Activated naive CD8-positive, alpha-beta T cell (primary cell): ENCODE data around the gene CAPN15.

Experiments
- H3K27ac Mint-ChIP-seq: one replicate; pipeline ENCODE4 v1.8.0; 2021; ENCODE audit warnings: mixed read lengths
- H3K27me3 Mint-ChIP-seq: one replicate; pipeline ENCODE4 v1.8.0; 2021; ENCODE audit warnings: mixed read lengths
- H3K36me3 Mint-ChIP-seq: one replicate; pipeline ENCODE4 v1.8.0; 2021; ENCODE audit warnings: mixed read lengths
- H3K4me1 Mint-ChIP-seq: one replicate; pipeline ENCODE4 v1.8.0; 2021; ENCODE audit warnings: low read depth, mixed read lengths
- H3K4me3 Mint-ChIP-seq: one replicate; pipeline ENCODE4 v1.8.0; 2021; ENCODE audit warnings: mild to moderate bottlenecking, mixed read lengths
- H3K9me3 Mint-ChIP-seq: one replicate; pipeline ENCODE4 v1.8.0; 2021; ENCODE audit warnings: low read depth, mixed read lengths

The CAPN15 gene

DNA sequence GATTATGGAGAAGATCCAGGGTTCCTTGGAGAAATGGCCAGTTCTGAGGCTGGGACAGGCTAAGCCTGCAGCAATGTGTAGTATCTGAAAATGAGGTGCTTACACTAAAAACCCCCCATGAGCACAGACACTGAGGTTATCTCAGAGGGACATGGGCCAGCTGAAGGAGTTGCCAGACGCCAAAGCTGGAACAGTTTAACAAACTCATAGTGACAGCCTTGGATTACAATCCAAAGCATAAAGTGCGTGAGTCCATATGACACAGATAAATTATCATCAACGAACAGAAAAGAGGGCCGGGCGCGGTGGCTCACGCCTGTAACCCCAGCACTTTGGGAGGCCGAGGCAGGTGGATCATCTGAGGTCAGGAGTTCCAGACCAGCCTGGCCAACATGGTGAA lies 11.2 kb upstream of the CAPN15 start:
- no peaks in the 10 kb centered on the region for H3K9me3 Mint-ChIP-seq
- no peaks in the 10 kb centered on the region for H3K36me3 Mint-ChIP-seq
- no peaks in the 10 kb centered on the region for H3K4me1 Mint-ChIP-seq
- no peaks in the 10 kb centered on the region for H3K27me3 Mint-ChIP-seq
- H3K27ac Mint-ChIP-seq, result no peak overlapping the region
- H3K4me3 Mint-ChIP-seq, result no peak overlapping the region

DNA sequence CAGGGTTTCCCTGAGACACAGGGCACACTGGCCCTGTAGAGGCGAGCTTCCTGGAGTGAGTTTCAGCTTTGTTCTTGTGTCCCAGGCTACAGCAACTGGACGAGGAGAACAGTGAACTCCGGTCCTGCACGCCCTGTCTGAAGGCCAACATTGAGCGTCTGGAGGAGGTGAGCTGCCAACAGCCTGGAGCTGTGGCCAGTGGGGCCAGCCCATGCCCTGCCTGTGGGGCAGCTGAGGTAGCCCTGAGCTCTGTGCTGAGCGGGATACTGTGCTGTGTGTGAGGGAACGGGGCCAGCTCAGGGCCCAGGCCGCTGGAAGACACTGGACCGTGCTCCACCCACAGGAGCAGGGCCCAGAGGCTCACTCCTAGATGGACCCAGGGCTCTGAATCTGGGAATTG lies 8.7 kb upstream of the CAPN15 start:
- Mint-ChIP-seq H3K9me3 (no peaks in the 10 kb centered on the region), H3K27me3 (no peaks in the 10 kb centered on the region), H3K36me3 (no peaks in the 10 kb centered on the region), H3K4me1 (no peaks in the 10 kb centered on the region), H3K4me3 (no peak overlapping the region), H3K27ac (no peak overlapping the region)

DNA sequence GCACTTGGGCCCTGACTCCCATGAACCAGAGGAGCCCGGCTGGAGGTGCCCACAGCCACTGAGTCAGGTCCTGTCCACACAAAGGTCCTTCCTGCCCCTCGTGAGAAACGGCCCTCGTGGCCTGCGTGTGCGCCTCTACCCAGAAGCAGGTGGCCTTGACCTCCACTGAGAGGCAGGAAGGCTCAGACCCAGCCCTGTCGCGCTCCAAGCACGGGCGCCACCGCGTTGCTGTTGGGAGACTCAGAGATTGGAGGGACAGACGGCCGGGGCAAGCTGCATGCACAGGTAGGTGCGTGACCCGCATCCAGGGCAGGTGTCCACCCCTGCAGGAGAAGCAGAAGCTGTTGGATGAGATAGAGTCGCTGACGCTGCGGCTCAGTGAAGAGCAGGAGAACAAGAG lies 8.1 kb upstream of the CAPN15 start:
- Mint-ChIP-seq H3K4me3 (no peak overlapping the region), H3K36me3 (no peaks in the 10 kb centered on the region), H3K9me3 (no peaks in the 10 kb centered on the region), H3K27ac (no peak overlapping the region), H3K27me3 (no peaks in the 10 kb centered on the region), H3K4me1 (no peaks in the 10 kb centered on the region)

DNA sequence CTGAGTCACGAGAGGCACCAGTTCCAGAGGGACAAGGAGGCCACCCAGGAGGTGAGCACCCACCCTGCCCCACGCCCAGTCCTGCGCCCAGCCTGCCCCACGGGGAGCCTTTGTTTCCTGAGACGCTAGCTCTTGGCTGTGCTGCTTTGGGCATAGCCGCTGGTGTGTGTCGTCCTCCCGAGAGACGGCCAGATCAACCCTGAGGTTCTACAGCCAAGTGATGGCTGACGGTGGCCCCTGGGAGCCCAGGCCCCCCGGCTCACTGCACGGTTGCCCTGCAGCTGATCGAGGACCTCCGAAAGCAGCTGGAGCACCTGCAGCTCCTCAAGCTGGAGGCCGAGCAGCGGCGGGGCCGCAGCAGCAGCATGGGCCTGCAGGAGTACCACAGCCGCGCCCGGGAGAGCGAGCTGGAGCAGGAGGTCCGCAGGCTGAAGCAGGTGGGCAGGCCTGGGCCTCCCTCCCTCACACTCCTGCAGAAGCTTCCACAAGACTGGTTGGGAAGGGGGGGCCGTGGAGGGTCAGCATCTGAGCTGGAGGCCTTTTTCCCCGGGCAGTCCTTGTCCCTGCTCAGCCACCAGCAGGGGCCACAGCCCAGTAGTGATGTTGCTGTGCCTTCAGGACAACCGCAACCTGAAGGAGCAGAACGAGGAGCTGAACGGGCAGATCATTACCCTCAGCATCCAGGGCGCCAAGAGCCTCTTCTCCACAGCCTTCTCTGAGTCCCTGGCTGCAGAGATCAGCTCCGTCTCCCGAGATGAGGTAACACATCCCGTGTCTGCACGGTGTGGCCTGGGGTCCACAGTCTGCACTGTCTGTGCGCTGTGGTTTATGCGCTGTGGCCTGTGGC lies 7.4 kb upstream of the CAPN15 start:
- Mint-ChIP-seq H3K4me1 (peaks cover 2% of the 10 kb centered on the region), H3K36me3 (no peaks in the 10 kb centered on the region), H3K4me3 (no peak overlapping the region), H3K27ac (no peak overlapping the region), H3K9me3 (no peaks in the 10 kb centered on the region), H3K27me3 (no peaks in the 10 kb centered on the region)

DNA sequence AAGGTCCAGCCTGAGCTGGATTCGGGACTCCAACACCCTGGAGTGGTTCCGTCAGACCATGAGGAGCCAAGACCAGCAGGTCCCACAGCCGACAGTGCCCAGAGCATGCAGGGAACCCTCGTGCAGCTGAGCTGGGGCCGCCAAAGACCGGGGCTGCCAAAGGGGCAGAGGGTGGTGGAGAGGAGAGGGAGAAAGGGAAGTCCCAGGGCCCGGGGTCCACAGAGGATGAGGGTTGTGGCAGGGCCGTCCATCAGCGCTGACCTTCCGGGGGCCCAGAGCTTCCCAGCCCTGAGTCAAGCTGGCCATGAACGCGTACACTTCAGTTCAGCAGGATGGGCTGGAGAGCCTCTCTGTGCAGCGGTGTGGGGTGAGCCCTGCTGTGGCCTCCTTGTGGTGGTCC lies 6.7 kb upstream of the CAPN15 start:
- Mint-ChIP-seq H3K36me3 (peaks cover 2% of the 10 kb centered on the region), H3K4me3 (no peak overlapping the region), H3K27ac (no peak overlapping the region), H3K4me1 (peaks cover 10% of the 10 kb centered on the region), H3K27me3 (no peaks in the 10 kb centered on the region), H3K9me3 (no peaks in the 10 kb centered on the region)

DNA sequence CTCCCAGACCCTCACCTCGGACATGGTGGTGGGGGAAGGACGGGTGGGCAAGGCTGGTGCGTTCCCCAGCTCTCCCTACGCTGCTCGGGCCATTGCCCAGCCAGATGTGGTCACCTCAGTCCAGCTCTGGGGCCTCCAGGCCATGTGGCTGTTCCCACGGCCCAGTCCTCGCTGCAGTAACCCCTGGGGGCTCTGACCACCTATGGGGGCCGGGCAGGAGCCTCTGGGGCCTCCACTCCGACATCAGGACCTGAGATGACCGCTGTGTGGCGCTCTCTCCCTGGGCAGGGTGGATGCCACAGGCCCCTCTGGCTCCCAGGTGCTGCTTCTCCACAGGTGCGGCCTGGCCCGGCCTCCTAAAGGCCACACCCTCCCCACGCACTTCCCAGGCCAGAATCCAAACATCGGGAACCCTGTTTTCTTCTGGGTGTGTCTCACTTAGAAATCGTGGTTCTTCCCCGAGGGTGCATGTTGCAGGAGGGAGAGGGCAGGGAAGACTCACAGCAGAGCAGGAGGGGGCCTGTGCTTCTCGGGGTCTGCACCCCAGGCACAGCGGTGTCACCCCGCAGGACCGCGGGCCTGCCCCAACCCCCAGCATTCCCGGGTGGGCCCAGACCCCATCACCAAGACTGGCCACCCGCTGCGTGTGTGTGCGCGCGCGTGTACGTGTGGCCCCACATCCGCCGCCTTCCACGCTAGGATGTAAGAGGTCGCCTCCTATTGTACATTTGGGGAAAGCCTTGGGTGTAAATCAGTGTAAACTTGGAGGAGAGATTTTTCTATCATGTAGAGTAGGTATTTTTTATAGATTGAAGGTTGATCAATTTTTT lies 5.9 kb upstream of the CAPN15 start:
- no peaks in the 10 kb centered on the region for H3K9me3 Mint-ChIP-seq
- no peaks in the 10 kb centered on the region for H3K27me3 Mint-ChIP-seq
- H3K4me1 Mint-ChIP-seq, result peaks cover 12% of the 10 kb centered on the region
- H3K36me3 Mint-ChIP-seq, result peaks cover 2% of the 10 kb centered on the region
- no peak overlapping the region for H3K27ac Mint-ChIP-seq
- no peak overlapping the region for H3K4me3 Mint-ChIP-seq

DNA sequence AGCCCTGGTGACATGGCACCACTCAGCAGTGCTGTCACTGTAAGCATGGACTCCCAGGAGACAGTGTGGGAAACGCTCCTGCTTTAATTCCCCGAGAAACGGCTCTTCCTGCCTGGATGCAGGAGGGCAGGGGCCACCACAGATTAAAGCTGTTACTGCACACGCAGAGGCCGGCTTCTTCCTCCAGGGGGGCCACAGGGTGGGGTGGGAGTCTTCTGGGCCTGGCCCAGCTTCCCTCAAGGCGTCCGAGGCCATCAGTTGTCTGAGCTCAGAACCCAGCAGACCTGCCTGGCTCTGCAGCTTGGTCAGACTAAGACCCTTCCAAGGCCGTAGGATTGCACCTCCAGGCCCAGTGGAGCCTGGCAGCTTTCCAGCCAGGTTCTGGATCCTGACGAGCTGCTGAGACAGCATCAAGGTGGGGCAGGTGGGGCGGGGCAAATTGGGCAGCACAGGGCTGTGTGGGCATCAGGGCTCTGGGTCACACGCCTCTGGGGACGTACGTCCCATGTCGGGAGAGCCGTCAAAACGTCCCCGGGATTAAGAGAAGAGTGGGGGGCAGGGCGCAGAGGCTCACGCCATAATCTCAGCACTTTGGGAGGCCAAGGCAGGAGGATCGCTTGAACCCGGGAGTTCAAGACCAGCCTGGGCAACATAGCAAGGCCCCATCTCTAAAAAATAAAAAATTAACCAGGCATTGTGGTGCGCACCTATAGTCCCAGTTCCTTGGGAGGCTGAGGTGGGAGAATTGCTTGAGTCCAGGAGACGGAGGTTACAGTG lies 5.0 kb upstream of the CAPN15 start:
- H3K27me3 Mint-ChIP-seq, result no peaks in the 10 kb centered on the region
- no peaks in the 10 kb centered on the region for H3K9me3 Mint-ChIP-seq
- peaks cover 2% of the 10 kb centered on the region for H3K36me3 Mint-ChIP-seq
- peaks cover 12% of the 10 kb centered on the region for H3K4me1 Mint-ChIP-seq
- H3K27ac Mint-ChIP-seq, result peak overlapping the region; percentile 50
- no peak overlapping the region for H3K4me3 Mint-ChIP-seq

DNA sequence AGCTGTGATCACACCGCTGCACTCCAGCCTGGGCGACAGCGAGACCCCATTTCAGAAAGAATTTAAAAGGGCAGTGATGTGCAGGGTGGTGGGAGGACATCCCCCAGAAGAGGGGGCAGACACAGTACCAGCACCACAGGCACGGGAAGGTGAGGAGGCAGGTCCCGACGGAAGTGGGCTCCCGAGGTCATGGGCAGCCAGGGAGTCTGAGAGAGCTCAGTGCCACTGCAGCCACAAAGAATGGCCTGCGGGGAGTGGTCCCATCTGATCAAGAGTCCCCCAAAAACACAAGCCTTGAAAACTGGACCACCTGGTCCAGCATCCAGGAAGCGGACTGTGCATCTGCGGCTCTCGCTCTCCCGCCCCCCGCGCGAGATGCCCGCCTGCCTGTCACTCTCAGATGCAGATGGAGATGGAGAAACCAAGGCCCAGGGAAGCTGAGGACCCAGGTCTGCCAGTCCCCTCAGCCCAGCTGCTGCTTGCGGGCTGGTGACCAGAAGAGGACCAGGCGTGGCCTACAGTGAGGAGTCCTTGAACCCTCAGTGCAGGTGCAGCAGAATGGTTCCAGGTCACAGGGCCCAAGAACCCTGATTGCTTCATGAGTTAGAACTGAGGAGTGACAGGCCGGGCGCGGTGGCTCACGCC lies 4.3 kb upstream of the CAPN15 start:
- no peaks in the 10 kb centered on the region for H3K9me3 Mint-ChIP-seq
- no peaks in the 10 kb centered on the region for H3K27me3 Mint-ChIP-seq
- peaks cover 12% of the 10 kb centered on the region for H3K4me1 Mint-ChIP-seq
- peaks cover 2% of the 10 kb centered on the region for H3K36me3 Mint-ChIP-seq
- no peak overlapping the region for H3K4me3 Mint-ChIP-seq
- peak overlapping the region; percentile 50 for H3K27ac Mint-ChIP-seq

DNA sequence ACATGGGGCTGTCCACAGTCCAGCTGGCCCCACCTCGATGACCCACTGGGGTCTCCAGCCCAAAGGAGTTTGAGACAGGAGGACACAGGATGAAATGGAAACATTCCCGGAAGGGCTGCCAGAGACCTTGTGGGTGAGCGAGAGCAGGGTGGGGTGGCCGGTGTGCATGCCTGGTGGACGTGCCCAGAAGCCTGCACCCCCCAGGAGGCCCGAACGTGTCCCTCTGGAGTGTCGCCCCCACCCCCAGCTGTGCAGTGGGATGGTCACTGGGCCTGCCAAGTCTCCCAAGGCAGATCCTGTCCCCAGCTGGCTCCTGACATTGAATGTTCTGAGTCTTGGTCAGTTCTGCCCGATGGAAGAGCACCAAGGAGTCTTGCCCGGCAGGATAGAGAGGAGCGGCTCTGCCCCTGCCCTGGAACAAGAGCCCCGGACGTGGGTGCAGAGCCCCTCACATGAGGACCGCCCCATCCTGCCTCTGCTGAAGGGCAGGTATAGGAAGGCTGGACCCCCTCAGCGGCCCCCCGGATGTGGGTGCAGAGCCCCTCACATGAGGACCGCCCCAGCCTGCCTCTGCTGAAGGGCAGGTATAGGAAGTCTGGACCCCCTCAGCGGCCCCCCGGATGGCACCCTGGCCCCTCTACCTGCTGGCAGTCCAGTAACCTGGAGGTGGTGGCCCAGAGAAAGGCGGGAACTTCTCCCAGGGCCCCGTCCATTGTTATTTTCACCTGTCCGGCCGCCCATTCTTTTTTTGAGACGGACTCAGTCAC lies 3.1 kb upstream of the CAPN15 start:
- H3K36me3 Mint-ChIP-seq, result peaks cover 2% of the 10 kb centered on the region
- H3K27me3 Mint-ChIP-seq, result no peaks in the 10 kb centered on the region
- H3K9me3 Mint-ChIP-seq, result no peaks in the 10 kb centered on the region
- peak overlapping the region; percentile 92 for H3K4me3 Mint-ChIP-seq
- peak overlapping the region; percentile 100 for H3K27ac Mint-ChIP-seq
- H3K4me1 Mint-ChIP-seq, result peaks cover 12% of the 10 kb centered on the region

DNA sequence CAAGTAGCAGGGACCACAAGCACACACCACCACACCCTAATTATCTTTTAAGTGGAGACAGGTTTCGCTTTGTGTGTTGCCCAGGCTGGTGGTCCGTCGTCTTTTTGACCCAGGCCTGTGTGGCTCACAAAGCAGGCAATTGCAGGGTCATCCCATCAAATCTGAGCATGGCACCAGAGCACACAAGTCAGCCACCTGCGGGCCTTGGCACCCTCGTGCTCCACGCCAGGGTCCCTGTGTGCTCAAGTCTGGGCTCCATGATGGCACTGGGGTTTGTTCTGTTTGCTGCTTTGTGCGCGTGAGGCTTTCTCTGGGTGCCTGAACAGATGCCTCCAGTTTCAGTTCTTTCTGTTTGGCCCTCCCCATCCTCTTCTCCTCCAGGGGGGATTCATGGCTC lies 2.4 kb upstream of the CAPN15 start:
- H3K27me3 Mint-ChIP-seq, result no peaks in the 10 kb centered on the region
- peaks cover 16% of the 10 kb centered on the region for H3K4me1 Mint-ChIP-seq
- H3K36me3 Mint-ChIP-seq, result peaks cover 2% of the 10 kb centered on the region
- H3K27ac Mint-ChIP-seq, result peak overlapping the region; percentile 100
- no peaks in the 10 kb centered on the region for H3K9me3 Mint-ChIP-seq
- peak overlapping the region; percentile 92 for H3K4me3 Mint-ChIP-seq

DNA sequence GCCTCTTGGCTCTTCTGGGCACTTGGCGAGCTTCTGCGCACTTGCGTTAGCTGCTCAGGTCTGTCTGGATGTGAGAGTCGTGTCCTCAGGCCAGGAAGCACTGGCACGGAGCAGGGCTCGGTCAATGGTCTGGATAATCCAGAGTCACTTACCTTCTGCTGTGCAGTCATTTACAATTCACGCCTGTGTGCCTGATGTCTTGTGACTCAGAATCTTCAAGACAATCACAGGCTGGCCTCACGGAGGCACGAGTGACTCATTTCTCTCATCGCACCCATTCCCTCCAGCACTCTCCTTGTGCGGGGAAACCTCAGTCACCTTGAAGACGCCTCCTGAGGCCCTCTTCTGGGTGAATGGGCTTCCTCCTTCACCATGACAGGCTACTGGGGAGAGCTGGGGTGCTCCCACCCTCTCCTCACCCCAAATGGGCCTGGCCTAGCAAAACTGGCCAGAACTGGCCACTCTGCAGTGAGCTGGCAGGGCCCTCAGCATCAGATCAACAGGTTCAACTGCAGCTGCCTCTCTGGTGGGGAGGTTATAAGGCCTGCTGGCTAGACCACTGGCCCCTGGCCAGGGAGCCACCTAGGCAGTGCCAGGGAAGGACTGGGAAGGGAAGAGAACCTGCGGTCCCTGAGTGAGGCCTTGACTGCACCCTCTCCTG lies 1.9 kb upstream of the CAPN15 start:
- H3K4me1 Mint-ChIP-seq, result peaks cover 17% of the 10 kb centered on the region
- no peaks in the 10 kb centered on the region for H3K9me3 Mint-ChIP-seq
- H3K27ac Mint-ChIP-seq, result peak overlapping the region; percentile 100
- H3K4me3 Mint-ChIP-seq, result peak overlapping the region; percentile 92
- peaks cover 2% of the 10 kb centered on the region for H3K36me3 Mint-ChIP-seq
- H3K27me3 Mint-ChIP-seq, result no peaks in the 10 kb centered on the region

DNA sequence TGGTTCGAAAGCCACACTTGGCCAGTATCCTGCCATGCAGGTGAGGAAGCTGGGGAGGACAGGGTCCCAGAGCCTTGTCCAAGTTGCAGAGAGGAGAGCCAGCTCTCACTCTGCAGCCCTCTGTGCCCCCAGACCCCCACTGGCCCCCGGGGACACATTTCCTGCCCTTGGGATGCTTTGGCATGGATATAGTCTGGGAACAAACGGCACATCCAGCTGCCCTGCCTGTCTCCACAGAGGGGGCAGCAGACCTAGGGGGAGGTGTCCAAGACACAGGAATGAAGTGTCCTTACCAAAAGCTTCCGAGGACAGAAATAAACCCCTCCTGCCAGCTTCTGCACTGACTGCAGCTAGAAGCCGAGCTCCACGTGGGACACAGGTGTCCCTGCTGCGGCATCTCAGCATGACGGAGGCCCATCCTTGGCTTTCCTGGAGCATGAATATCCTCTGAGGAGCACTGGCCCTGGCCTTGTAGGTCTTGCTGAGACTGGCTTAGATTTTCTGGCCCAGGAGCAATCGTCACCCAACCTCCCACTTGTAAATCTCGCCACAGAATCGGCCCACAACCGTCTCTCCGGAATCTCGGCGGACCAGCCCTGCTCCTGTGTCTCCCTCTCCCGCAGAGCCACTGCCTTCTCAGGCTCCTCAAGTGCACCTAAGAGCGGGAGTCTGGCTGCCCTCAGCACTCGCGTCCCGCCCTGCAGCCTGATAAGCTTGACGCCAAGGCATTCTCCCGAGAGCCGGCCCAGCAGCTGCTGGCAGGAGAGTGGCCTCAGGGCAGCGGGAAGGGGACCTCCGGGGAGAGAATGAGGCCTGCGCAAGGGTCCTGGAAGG lies 1.1 kb upstream of the CAPN15 start:
- peaks cover 17% of the 10 kb centered on the region for H3K4me1 Mint-ChIP-seq
- peak overlapping the region; percentile 92 for H3K4me3 Mint-ChIP-seq
- H3K27ac Mint-ChIP-seq, result peak overlapping the region; percentile 100
- peaks cover 2% of the 10 kb centered on the region for H3K36me3 Mint-ChIP-seq
- H3K27me3 Mint-ChIP-seq, result no peaks in the 10 kb centered on the region
- no peaks in the 10 kb centered on the region for H3K9me3 Mint-ChIP-seq
